B cell (primary cell): ENCODE data around the gene TSGA10. TPM values are rescaled to one million over a fixed set of nuclear protein-coding genes. Genes with fewer than 3 reads are reported as not detected.

Experiments used
- ATAC-seq: fragments of 200-7000 bp; cut with Tn5 transposase; one replicate; pipeline ENCODE4 v1.10.0; 2021; ENCODE audit warnings: low read depth, mild to moderate bottlenecking, moderate number of reproducible peaks, moderate library complexity
- CTCF ChIA-PET: fragments of 350-600 bp; sonication (Branson Sonifier 250); formaldehyde crosslinking; loops from one replicate; lab custom pipeline; 2021; ENCODE audit warnings: antibody characterized with exemption, inconsistent platforms; lab: Charles Lee
- POLR2A ChIA-PET: fragments of 350-600 bp; sonication (Branson Sonifier 250); formaldehyde crosslinking; loops from one replicate; lab custom pipeline; 2021; ENCODE audit warnings: antibody characterized with exemption; lab: Charles Lee
- DNase-seq: peaks from one replicate; pipeline ENCODE4 v3.0.0; 2013
- H2AFZ ChIP-seq: 2 replicates; pipeline ENCODE4 v1.6.1; 2012; ENCODE audit warnings: mild to moderate bottlenecking, low read depth, low read length; ENCODE audit not compliant: insufficient read depth, poor library complexity, severe bottlenecking
- H3K27ac ChIP-seq, 2 donors: 1 replicate in 1 of 2; 2 replicates in 1 of 2; pipeline ENCODE4 v1.5.1; 2012 to 2013; ENCODE audit warnings: low read length in 2 of 2, mild to moderate bottlenecking in 2 of 2, moderate library complexity in 1 of 2
- H3K27me3 ChIP-seq, 4 experiments: fragments of 200-600 bp in 1 of 4; sonication (generic) in 1 of 4; replicated peaks in 1 of 4; 1 replicate in 2 of 4; 2 replicates in 2 of 4; pipeline versions ENCODE4 v1.6.1 to v1.7.0; 2013 to 2016; ENCODE audit warnings: low read length in 3 of 4, mild to moderate bottlenecking in 2 of 4, mixed read lengths in 1 of 4, moderate library complexity in 1 of 4; ENCODE audit not compliant: insufficient read depth in 4 of 4, control insufficient read depth in 3 of 4; ENCODE audit errors: control extremely low read depth in 1 of 4
- H3K36me3 ChIP-seq, 2 experiments: replicated peaks in 1 of 2; 1 replicate in 1 of 2; 2 replicates in 1 of 2; pipeline versions ENCODE4 v1.6.1 to v1.7.1; 2013; ENCODE audit warnings: low read length in 1 of 2; ENCODE audit not compliant: insufficient read depth in 2 of 2, control insufficient read depth in 1 of 2; ENCODE audit errors: control extremely low read depth in 1 of 2, extremely low read depth in 1 of 2
- H3K4me1 ChIP-seq, 2 donors: fragments of 200-600 bp in 1 of 2; sonication (generic) in 1 of 2; 1 replicate in 1 of 2; 2 replicates in 1 of 2; pipeline versions ENCODE4 v1.5.1 to v1.6.1; 2013 to 2017; ENCODE audit warnings: low read length in 2 of 2; ENCODE audit not compliant: control insufficient read depth in 2 of 2, insufficient read depth in 2 of 2
- H3K4me2 ChIP-seq: replicated peaks from 2 replicates; pipeline ENCODE3; 2012; ENCODE audit warnings: mild to moderate bottlenecking, low read depth, low read length; ENCODE audit not compliant: poor library complexity, severe bottlenecking
- H3K4me3 ChIP-seq, 5 experiments: fragments of 200-600 bp in 1 of 5; sonication (generic) in 1 of 5; 1 replicate in 3 of 5; 2 replicates in 2 of 5; pipeline versions ENCODE4 v1.5.1 to v1.7.0; 2011 to 2016; ENCODE audit warnings: low read length in 4 of 5, mild to moderate bottlenecking in 4 of 5, low read depth in 2 of 5, control low read depth in 1 of 5, moderate library complexity in 1 of 5; ENCODE audit not compliant: insufficient read depth in 1 of 5; ENCODE audit errors: control extremely low read depth in 1 of 5, extremely low read depth in 1 of 5
- H3K79me2 ChIP-seq: fragments of 200-600 bp; sonication (generic); one replicate; pipeline ENCODE4 v1.6.0; 2016; ENCODE audit warnings: low read length; ENCODE audit not compliant: control insufficient read depth, insufficient read depth
- H3K9ac ChIP-seq: fragments of 200-600 bp; sonication (generic); 2 replicates; pipeline ENCODE4 v1.6.1; 2017; ENCODE audit warnings: mild to moderate bottlenecking, low read length, moderate library complexity
- H3K9me3 ChIP-seq, 3 donors: one replicate each; pipeline versions ENCODE4 v1.6.1 to v1.7.1; 2013; ENCODE audit warnings: low read length in 2 of 3; ENCODE audit not compliant: control insufficient read depth in 2 of 3, insufficient read depth in 1 of 3; ENCODE audit errors: control extremely low read depth in 1 of 3
- H4K20me1 ChIP-seq: 2 replicates; pipeline ENCODE4 v1.6.0; 2012; ENCODE audit warnings: mild to moderate bottlenecking, low read length; ENCODE audit not compliant: insufficient read depth, control insufficient read depth, poor library complexity, severe bottlenecking
- H3K27ac Mint-ChIP-seq: one replicate; pipeline ENCODE4 v1.8.0; 2021; ENCODE audit warnings: mixed read lengths
- H3K27me3 Mint-ChIP-seq: one replicate; pipeline ENCODE4 v1.8.0; 2021; ENCODE audit warnings: mixed read lengths
- H3K4me1 Mint-ChIP-seq: one replicate; pipeline ENCODE4 v1.8.0; 2021; ENCODE audit warnings: mixed read lengths
- H3K4me3 Mint-ChIP-seq: one replicate; pipeline ENCODE4 v1.8.0; 2021; ENCODE audit warnings: mixed read lengths
- H3K9me3 Mint-ChIP-seq: one replicate; pipeline ENCODE4 v1.8.0; 2022; ENCODE audit warnings: mixed read lengths; ENCODE audit not compliant: insufficient read depth
- CTCF ChIP-seq: fragments of 200-600 bp; IDR thresholded peaks from one replicate; pipeline ENCODE4 v1.8.0; 2022; ENCODE audit warnings: antibody characterized with exemption, mild to moderate bottlenecking
- EZH2 ChIP-seq: IDR thresholded peaks from 2 replicates; pipeline ENCODE4 v1.6.1; 2012; ENCODE audit warnings: borderline replicate concordance, low read depth, mild to moderate bottlenecking, moderate library complexity, low read length; ENCODE audit not compliant: insufficient read depth, poor library complexity, severe bottlenecking
- WGBS: methylation state at CpG from one replicate; pipeline ENCODE4 v1.1.5; 2013; ENCODE audit warnings: missing lambda C conversion rate; ENCODE audit not compliant: insufficient coverage; 5-methylcytosine and 5-hydroxymethylcytosine counted together
- intact Hi-C: fragments of 100-400 bp; cut with micrococcal nuclease; formaldehyde crosslinking; loops from one replicate; pipeline ENCODE4 v1.10.0; 2022
- polyA plus RNA-seq: library from polyadenylated mRNA; depleted of rRNA; stranded (reverse); fragments of >200 nt; gene quantifications from 2 replicates; pipeline ENCODE4 v1.2.3, GENCODE V29; 2012
- total RNA-seq, 2 donors: library from RNA; stranded (reverse); fragments of 120-200 nt in 1 of 2; gene quantifications; 1 replicate in 1 of 2; 2 replicates in 1 of 2; pipeline versions ENCODE4 v1.2.3 to v1.2.4, GENCODE V29; 2013 to 2022

TSGA10 gene
- total and polyA plus RNA-seq, 2 donors (not counting 1 experiment from before 2014, with no cell fraction given): 4.6 to 39.6 TPM

DNA sequence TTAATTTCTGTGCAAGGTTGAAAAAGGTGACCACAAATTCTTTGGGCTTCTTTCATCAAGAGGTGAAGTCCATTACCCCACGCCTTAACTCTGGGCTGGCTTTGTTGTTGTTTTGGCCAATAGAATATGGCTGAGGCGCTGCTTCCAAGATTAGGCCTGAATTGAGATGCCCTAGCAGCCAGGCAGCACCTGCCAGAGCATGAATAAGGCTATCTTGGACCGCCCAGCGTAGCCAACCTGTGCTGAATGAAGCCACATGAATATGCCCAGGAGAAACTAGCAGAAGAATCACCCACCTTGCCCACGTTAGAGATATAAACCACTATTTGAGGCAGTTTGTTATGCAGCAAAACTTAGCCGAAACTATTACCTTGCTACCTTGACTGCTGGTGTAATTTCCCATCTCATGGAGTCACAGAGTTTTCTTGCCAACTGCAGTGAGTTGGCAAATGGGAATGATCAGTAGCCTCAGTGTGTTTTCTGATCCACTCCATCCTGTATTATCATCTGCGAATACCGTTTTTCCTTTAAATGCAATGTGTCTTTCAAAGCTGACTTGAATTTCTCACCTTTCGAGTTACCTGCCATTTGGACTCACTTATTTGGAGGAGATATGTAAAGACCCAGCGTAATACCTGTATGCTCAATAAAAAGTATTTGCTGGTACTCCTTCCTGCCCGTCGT, 679 bp downstream of the TSGA10 start:
- POLR2A ChIA-PET: interaction anchor here (1.1 to 3.8 kb wide), 4 partner anchors 13 to 183 kb away, joined by 4 to 31 read pairs (median 6); partner anchors contain the start of genes C2orf15 and EIF5B
- no peaks in the 10 kb centered on the region for H3K27me3 ChIP-seq
- 53% methylated on average over 10 of the region's 12 CpGs for WGBS
- ATAC-seq: no peak
- no peaks in the 10 kb centered on the region for H4K20me1 ChIP-seq
- DNase-seq: peak; percentile 20
- peaks cover 28% of the 10 kb centered on the region for H3K79me2 ChIP-seq
- H3K27ac ChIP-seq: peak overlapping the region; percentile 91 to 99
- Mint-ChIP-seq H3K27ac (peak overlapping the region; percentile 91), H3K9me3 (no peaks in the 10 kb centered on the region), H3K27me3 (no peaks in the 10 kb centered on the region), H3K4me3 (no peak overlapping the region), H3K4me1 (peaks cover 42% of the 10 kb centered on the region)
- H3K4me1 ChIP-seq: peaks cover 27 to 29% of the 10 kb centered on the region in 2 donors
- peak overlapping the region; percentile 71 to 96 (median 90) for H3K4me3 ChIP-seq
- peaks cover 0 to 4% of the 10 kb centered on the region in 2 experiments for H3K36me3 ChIP-seq
- H3K4me2 ChIP-seq: peak overlapping the region; percentile 71
- CTCF ChIA-PET: interaction anchor here (1.8 to 4.8 kb wide), 3 partner anchors 13 to 182 kb away, joined by 9 to 24 read pairs (median 20); partner anchors contain the start of genes C2orf15, EIF5B, MITD1 and TXNDC9
- intact Hi-C loops: loop anchor here (1.0 to 10.0 kb wide), 3 partner anchors 13 to 1091 kb away; partner anchors contain the start of genes C2orf15, MITD1 and MRPL30
- no peak for TF ChIP-seq CTCF
- TF ChIP-seq EZH2: no peak
- H3K9me3 ChIP-seq: no peaks in the 10 kb centered on the region
- H2AFZ ChIP-seq: peak overlapping the region; percentile 76
- H3K9ac ChIP-seq: peak overlapping the region; percentile 78
